ENCODE data around the gene SPDYC. TPM values are rescaled to one million over a fixed set of nuclear protein-coding genes. Genes with fewer than 3 reads are reported as not detected.

Gene SPDYC
- total and polyA plus RNA-seq, 9 of the 15 experiments (the other 6 are each of a cell fraction or from before 2014, with no cell fraction given), result 4.4 to 18.8 (median 9.2) TPM

DNA sequence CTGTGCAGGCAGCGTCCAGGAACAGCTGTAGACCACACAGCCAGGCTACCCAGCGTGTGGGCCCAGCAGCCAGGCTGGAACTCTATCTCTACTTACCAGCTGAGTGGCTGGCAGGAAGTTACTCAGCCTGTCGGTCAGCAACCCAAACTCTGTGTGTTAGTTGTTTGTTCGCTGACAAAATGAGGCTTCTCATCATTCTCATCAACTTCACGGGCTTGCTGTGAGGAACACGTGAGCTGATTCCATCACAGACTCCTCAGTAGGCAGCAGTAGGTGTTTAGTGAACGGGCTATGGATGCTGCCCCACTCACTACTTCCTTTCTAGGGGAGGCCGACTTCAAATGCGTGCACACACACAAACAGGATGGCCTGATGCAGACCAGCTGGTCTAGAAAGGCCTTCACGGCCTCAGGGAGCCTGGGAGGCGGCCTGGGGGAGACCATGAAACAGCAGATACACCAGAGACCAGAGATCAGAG, 830 bp upstream of the SPDYC start (continued):
- TF ChIP-seq ETV5 (CRISPR knock-in tag; IDR thresholded peaks at IDR 0.05; ENCODE audit: low read depth), result peak; percentile 93
- no peak for TF ChIP-seq ZNF253 (CRISPR knock-in tag; conservative IDR thresholded peaks at IDR 0.05)
- TF ChIP-seq PPARD (CRISPR knock-in tag; IDR thresholded peaks at IDR 0.05), result no peak
- no peak for TF ChIP-seq MCM2 (IDR thresholded peaks at IDR 0.05; ENCODE audit: low read depth)
- TF ChIP-seq SMARCC2 (IDR thresholded peaks at IDR 0.05; ENCODE audit: low read depth), result 0 out of 2 replicates have a peak, but pooled peaks have one; percentile 44
- no peak; the same call in none of the 2 replicates for TF ChIP-seq ZNF584 (CRISPR knock-in tag; IDR thresholded peaks at IDR 0.05; ENCODE audit: low read depth)
- no peak for TF ChIP-seq ADNP (tag; IDR thresholded peaks at IDR 0.05)
- TF ChIP-seq SOX6 (IDR thresholded peaks at IDR 0.05), result 0 out of 2 replicates have a peak, but pooled peaks have one; percentile 42
- no peak for TF ChIP-seq POLR2AphosphoS2 (IDR thresholded peaks at IDR 0.05; ENCODE audit: low read length)
- TF ChIP-seq LCOR (CRISPR knock-in tag; IDR thresholded peaks at IDR 0.05), result peak; percentile 86
- TF ChIP-seq, protein P1, sequence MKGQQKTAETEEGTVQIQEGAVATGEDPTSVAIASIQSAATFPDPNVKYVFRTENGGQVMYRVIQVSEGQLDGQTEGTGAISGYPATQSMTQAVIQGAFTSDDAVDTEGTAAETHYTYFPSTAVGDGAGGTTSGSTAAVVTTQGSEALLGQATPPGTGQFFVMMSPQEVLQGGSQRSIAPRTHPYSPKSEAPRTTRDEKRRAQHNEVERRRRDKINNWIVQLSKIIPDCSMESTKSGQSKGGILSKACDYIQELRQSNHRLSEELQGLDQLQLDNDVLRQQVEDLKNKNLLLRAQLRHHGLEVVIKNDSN (CRISPR knock-in tag; IDR thresholded peaks at IDR 0.05), result peak; percentile 76
- no peak for TF ChIP-seq ZBTB8A (IDR thresholded peaks at IDR 0.05; ENCODE audit: partially characterized antibody)
- no peak for TF ChIP-seq ZFP36 (IDR thresholded peaks at IDR 0.05; ENCODE audit: low read depth, low read length, partially characterized antibody)
- no peak for TF ChIP-seq ZNF146 (CRISPR knock-in tag; IDR thresholded peaks at IDR 0.05; ENCODE audit: unreplicated experiment)
- TF ChIP-seq XRCC3 (IDR thresholded peaks at IDR 0.05), result no peak
- TF ChIP-seq, protein P2, sequence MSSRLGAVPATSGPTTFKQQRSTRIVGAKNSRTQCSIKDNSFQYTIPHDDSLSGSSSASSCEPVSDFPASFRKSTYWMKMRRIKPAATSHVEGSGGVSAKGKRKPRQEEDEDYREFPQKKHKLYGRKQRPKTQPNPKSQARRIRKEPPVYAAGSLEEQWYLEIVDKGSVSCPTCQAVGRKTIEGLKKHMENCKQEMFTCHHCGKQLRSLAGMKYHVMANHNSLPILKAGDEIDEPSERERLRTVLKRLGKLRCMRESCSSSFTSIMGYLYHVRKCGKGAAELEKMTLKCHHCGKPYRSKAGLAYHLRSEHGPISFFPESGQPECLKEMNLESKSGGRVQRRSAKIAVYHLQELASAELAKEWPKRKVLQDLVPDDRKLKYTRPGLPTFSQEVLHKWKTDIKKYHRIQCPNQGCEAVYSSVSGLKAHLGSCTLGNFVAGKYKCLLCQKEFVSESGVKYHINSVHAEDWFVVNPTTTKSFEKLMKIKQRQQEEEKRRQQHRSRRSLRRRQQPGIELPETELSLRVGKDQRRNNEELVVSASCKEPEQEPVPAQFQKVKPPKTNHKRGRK (tag; IDR thresholded peaks at IDR 0.05), result no peak
- TF ChIP-seq ARNT (IDR thresholded peaks at IDR 0.05), result 0 out of 4 replicates have a peak, but pooled peaks of 1 of the 2 experiments have one; percentile 10
- TF ChIP-seq, protein P3, sequence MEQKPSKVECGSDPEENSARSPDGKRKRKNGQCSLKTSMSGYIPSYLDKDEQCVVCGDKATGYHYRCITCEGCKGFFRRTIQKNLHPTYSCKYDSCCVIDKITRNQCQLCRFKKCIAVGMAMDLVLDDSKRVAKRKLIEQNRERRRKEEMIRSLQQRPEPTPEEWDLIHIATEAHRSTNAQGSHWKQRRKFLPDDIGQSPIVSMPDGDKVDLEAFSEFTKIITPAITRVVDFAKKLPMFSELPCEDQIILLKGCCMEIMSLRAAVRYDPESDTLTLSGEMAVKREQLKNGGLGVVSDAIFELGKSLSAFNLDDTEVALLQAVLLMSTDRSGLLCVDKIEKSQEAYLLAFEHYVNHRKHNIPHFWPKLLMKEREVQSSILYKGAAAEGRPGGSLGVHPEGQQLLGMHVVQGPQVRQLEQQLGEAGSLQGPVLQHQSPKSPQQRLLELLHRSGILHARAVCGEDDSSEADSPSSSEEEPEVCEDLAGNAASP (IDR thresholded peaks at IDR 0.05), result no peak
- TF ChIP-seq NFE2 (IDR thresholded peaks at IDR 0.05; ENCODE audit: low read depth), result no peak
- peak; percentile 94 for TF ChIP-seq DACH1 (IDR thresholded peaks at IDR 0.05; ENCODE audit: partially characterized antibody)
- no peak for TF ChIP-seq SRF (CRISPR knock-in tag; IDR thresholded peaks at IDR 0.05)
- no peak for TF ChIP-seq RFX5 (IDR thresholded peaks at IDR 0.05; ENCODE audit: low read depth, low read length)
- no peak for TF ChIP-seq KLF1 (tag; IDR thresholded peaks at IDR 0.05)
- peak; percentile 39; the same call in 1 of the 2 replicates for TF ChIP-seq NCOA1 (IDR thresholded peaks at IDR 0.05; ENCODE audit: low read depth)
- TF ChIP-seq, protein P4, sequence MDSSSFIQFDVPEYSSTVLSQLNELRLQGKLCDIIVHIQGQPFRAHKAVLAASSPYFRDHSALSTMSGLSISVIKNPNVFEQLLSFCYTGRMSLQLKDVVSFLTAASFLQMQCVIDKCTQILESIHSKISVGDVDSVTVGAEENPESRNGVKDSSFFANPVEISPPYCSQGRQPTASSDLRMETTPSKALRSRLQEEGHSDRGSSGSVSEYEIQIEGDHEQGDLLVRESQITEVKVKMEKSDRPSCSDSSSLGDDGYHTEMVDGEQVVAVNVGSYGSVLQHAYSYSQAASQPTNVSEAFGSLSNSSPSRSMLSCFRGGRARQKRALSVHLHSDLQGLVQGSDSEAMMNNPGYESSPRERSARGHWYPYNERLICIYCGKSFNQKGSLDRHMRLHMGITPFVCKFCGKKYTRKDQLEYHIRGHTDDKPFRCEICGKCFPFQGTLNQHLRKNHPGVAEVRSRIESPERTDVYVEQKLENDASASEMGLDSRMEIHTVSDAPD (CRISPR knock-in tag; IDR thresholded peaks at IDR 0.05), result no peak
- peak; percentile 43; the same call in 1 of the 2 replicates for TF ChIP-seq PML (IDR thresholded peaks at IDR 0.05; ENCODE audit: low read length)
- TF ChIP-seq BACH1 (tag; IDR thresholded peaks at IDR 0.05), result peak; percentile 39; the same call in 1 of the 2 replicates
